Mammary epithelial cell (primary cell): ENCODE results near the gene FRZB.

Experiments
- EZH2 ChIP-seq: IDR thresholded peaks from 2 replicates; pipeline ENCODE4 v1.6.1; 2012; ENCODE audit warnings: low read length, inconsistent platforms, borderline replicate concordance
- TF ChIP-seq, protein P1 (sequence below), 2 donors: IDR thresholded peaks in 1 of 2; conservative IDR thresholded peaks in 1 of 2; 2 replicates each; pipeline ENCODE4 v1.5.1; 2011 to 2012; ENCODE audit warnings: inconsistent platforms in 2 of 2, low read length in 2 of 2, mild to moderate bottlenecking in 2 of 2, control low read depth in 1 of 2, low read depth in 1 of 2; ENCODE audit not compliant: insufficient read depth in 1 of 2; ENCODE audit errors: extremely low read depth in 1 of 2

- TF ChIP-seq, protein P1, sequence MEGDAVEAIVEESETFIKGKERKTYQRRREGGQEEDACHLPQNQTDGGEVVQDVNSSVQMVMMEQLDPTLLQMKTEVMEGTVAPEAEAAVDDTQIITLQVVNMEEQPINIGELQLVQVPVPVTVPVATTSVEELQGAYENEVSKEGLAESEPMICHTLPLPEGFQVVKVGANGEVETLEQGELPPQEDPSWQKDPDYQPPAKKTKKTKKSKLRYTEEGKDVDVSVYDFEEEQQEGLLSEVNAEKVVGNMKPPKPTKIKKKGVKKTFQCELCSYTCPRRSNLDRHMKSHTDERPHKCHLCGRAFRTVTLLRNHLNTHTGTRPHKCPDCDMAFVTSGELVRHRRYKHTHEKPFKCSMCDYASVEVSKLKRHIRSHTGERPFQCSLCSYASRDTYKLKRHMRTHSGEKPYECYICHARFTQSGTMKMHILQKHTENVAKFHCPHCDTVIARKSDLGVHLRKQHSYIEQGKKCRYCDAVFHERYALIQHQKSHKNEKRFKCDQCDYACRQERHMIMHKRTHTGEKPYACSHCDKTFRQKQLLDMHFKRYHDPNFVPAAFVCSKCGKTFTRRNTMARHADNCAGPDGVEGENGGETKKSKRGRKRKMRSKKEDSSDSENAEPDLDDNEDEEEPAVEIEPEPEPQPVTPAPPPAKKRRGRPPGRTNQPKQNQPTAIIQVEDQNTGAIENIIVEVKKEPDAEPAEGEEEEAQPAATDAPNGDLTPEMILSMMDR (conservative IDR thresholded peaks at IDR 0.05 in 1 of 2, IDR thresholded peaks at IDR 0.05 in 1 of 2; ENCODE audit: extremely low read depth in 1 of 2, insufficient read depth in 1 of 2, low read depth in 1 of 2, low read length in 2 of 2): no peak
- no peak for TF ChIP-seq EZH2
These were observed 32.1 kb downstream of the FRZB start for GRCh38 chr2:182834293-182834692.
